ENCODE data around the gene MAGED4. TPM values are rescaled to one million over a fixed set of nuclear protein-coding genes. Genes with fewer than 3 reads are reported as not detected.

MAGED4 gene
- total and polyA plus RNA-seq, 2 of the 8 experiments (the other 6 are each of a cell fraction or from before 2014, with no cell fraction given), result 19.3 to 62.3 TPM

- H3K27me3 ChIP-seq (replicated peaks in 1 of 4; ENCODE audit: control insufficient read depth in 3 of 4, extremely low read depth in 1 of 4, insufficient read depth in 3 of 4, low read length in 3 of 4), result no peaks in the 10 kb centered on the region
- H4K91ac ChIP-seq (replicated peaks; ENCODE audit: insufficient read length, low read length), result no peak overlapping the region
- no peak overlapping the region for H2AFZ ChIP-seq (ENCODE audit: low read length)
- no peaks in the 10 kb centered on the region for H3K79me2 ChIP-seq (ENCODE audit: control insufficient read depth in 1 of 2, insufficient read depth in 2 of 2, low read length in 2 of 2)
- WGBS, 2 experiments (ENCODE audit: extremely low coverage in 1 of 2, insufficient coverage in 1 of 2, insufficient read length in 1 of 2, insufficient replicate concordance in 2 of 2, low coverage in 1 of 2, low lambda C conversion rate in 2 of 2, missing lambda C conversion rate in 1 of 2), result no CpG with 5 or more reads among the region's 1 CpG
- no peak overlapping the region; the same call in 1 of the 2 replicates for H4K8ac ChIP-seq (ENCODE audit: extremely low read depth, insufficient read depth, low read length)
- H3K4me2 ChIP-seq (ENCODE audit: insufficient read depth in 1 of 2, low read depth in 2 of 2, low read length in 2 of 2), result no peak overlapping the region
- no peak overlapping the region for H2BK5ac ChIP-seq (ENCODE audit: low read depth, low read length)
- no peak for DNase-seq (ENCODE audit: low read depth in 1 of 2, low spot score in 2 of 2)
- H4K5ac ChIP-seq (ENCODE audit: insufficient read length, low read depth, low read length), result no peak overlapping the region
- H4K20me1 ChIP-seq (replicated peaks in 1 of 2; ENCODE audit: control insufficient read depth in 1 of 2, insufficient read depth in 2 of 2, low read length in 2 of 2), result no peaks in the 10 kb centered on the region
- H3K4ac ChIP-seq (replicated peaks; ENCODE audit: insufficient read length, low read depth, low read length), result no peak overlapping the region
- CTCF ChIA-PET (ENCODE audit: partially characterized antibody), result no interaction called here
- no peak overlapping the region for H2AK5ac ChIP-seq (ENCODE audit: low read depth, low read length)
- no peaks in the 10 kb centered on the region for H3K36me3 ChIP-seq (ENCODE audit: control insufficient read depth in 2 of 4, insufficient read depth in 4 of 4, low read length in 3 of 4)
- FAIRE-seq, result no peak
- no peak overlapping the region for H3K27ac ChIP-seq (ENCODE audit: low read depth, low read length)
- no peaks in the 10 kb centered on the region for H3K23me2 ChIP-seq (ENCODE audit: low read depth, low read length)
- H2BK120ac ChIP-seq (replicated peaks; ENCODE audit: low read depth, low read length), result no peak overlapping the region
- H3K4me3 ChIP-seq (ENCODE audit: extremely low read depth in 1 of 4, insufficient read depth in 2 of 4, low read depth in 3 of 4, low read length in 4 of 4), result no peak overlapping the region
- no peak for TF ChIP-seq RAD21 (IDR thresholded peaks at IDR 0.05 in 1 of 2, conservative IDR thresholded peaks at IDR 0.05 in 1 of 2; ENCODE audit: low read depth in 2 of 2, low read length in 2 of 2)
- TF ChIP-seq HDAC2 (IDR thresholded peaks at IDR 0.05; ENCODE audit: borderline replicate concordance in 1 of 2, low read depth in 2 of 2, low read length in 2 of 2), result no peak
- no peak for TF ChIP-seq BCL11A (IDR thresholded peaks at IDR 0.05; ENCODE audit: low read depth in 2 of 2, low read length in 2 of 2)
- TF ChIP-seq TBP (IDR thresholded peaks at IDR 0.05; ENCODE audit: low read depth, low read length), result no peak
- H2BK12ac ChIP-seq (ENCODE audit: low read depth, low read length), result no peak overlapping the region
- no peak overlapping the region for H2BK20ac ChIP-seq (ENCODE audit: low read length)
- H3K4me1 ChIP-seq (replicated peaks in 1 of 4; ENCODE audit: control insufficient read depth in 3 of 4, insufficient read depth in 4 of 4, low read length in 3 of 4), result no peaks in the 10 kb centered on the region
- no peak overlapping the region for H3K9ac ChIP-seq (replicated peaks in 1 of 4; ENCODE audit: extremely low read depth in 1 of 4, low read depth in 3 of 4, low read length in 3 of 4)
- no peak overlapping the region for H3K23ac ChIP-seq (ENCODE audit: insufficient read length)
- H3K56ac ChIP-seq (replicated peaks; ENCODE audit: insufficient read length, low read depth, low read length), result no peak overlapping the region
- no peaks in the 10 kb centered on the region for H3K9me3 ChIP-seq (ENCODE audit: insufficient read depth in 2 of 2, low read depth in 1 of 2, low read length in 1 of 2)
- POLR2A ChIA-PET (ENCODE audit: partially characterized antibody), result no interaction called here
- H2BK15ac ChIP-seq (ENCODE audit: low read length), result no peak overlapping the region
- no peaks in the 10 kb centered on the region for H3K79me1 ChIP-seq (ENCODE audit: low read depth, low read length)
- no peak overlapping the region for H3K18ac ChIP-seq (ENCODE audit: extremely low read depth, low read length)
- no peak overlapping the region for H3K14ac ChIP-seq (ENCODE audit: insufficient read length)
Measured at GRCh38 chrX:52140020-52140419, 44.7 kb upstream of the MAGED4 start.
